HG03108 (cell line): ENCODE measurements around the gene IFNA1.
"Not testable (repeated sequence)": the region's sequence is repeated elsewhere in the genome, so short reads cannot be mapped to it uniquely, and the experiment has no call there.

Experiments used
- ATAC-seq: cut with Tn5 transposase; IDR thresholded peaks from one replicate; pipeline ENCODE4 v1.9.1; 2021; ENCODE audit warnings: moderate library complexity; ENCODE audit not compliant: unreplicated experiment

Gene IFNA1

GRCh38 chr9:21440139-21440538, at the start of gene IFNA1:
Gene IFNA1, plus strand, starts transcription at chr9:21440439. Its CDS starts 69 bp downstream, at chr9:21440508.
- ATAC-seq = no peak

GRCh38 chr9:21392270-21392669, 48.0 kb upstream of the IFNA1 start:
- peak; percentile 53 for ATAC-seq

- ATAC-seq = peak; percentile 82
Observed at GRCh38 chr9:21395778-21396717, 44.2 kb upstream of the IFNA1 start.

- ATAC-seq = no peak
Observed at GRCh38 chr9:21398955-21399489, 41.2 kb upstream of the IFNA1 start.

- no peak for ATAC-seq
Observed at GRCh38 chr9:21399956-21400355, 40.3 kb upstream of the IFNA1 start.

GRCh38 chr9:21402386-21403251, 37.6 kb upstream of the IFNA1 start:
- peak; percentile 53 for ATAC-seq

GRCh38 chr9:21404146-21404545, 36.1 kb upstream of the IFNA1 start:
- no peak for ATAC-seq

GRCh38 chr9:21408817-21409216, 31.4 kb upstream of the IFNA1 start, which contains the start of gene IFNA8:
Gene IFNA8, plus strand, starts transcription at chr9:21409117. Its CDS starts 60 bp downstream, at chr9:21409177.
- no peak for ATAC-seq

- ATAC-seq = peak; percentile 44
Observed at GRCh38 chr9:21412107-21412506, 28.1 kb upstream of the IFNA1 start.

GRCh38 chr9:21413151-21413550, 27.1 kb upstream of the IFNA1 start:
- ATAC-seq = no peak

- no peak for ATAC-seq
Observed at GRCh38 chr9:21413624-21414023, 26.6 kb upstream of the IFNA1 start.

GRCh38 chr9:21414220-21414940, 25.9 kb upstream of the IFNA1 start:
- no peak for ATAC-seq

GRCh38 chr9:21415493-21416267, 24.6 kb upstream of the IFNA1 start:
- ATAC-seq = no peak

- ATAC-seq = no peak
Observed at GRCh38 chr9:21428235-21428634, 12.0 kb upstream of the IFNA1 start.

- ATAC-seq = no peak
Observed at GRCh38 chr9:21429191-21429590, 11.0 kb upstream of the IFNA1 start.

GRCh38 chr9:21432672-21433425, 7.4 kb upstream of the IFNA1 start:
- ATAC-seq = no peak

GRCh38 chr9:21434202-21435014, 5.8 kb upstream of the IFNA1 start:
- ATAC-seq = no peak

GRCh38 chr9:21435015-21435383, 5.2 kb upstream of the IFNA1 start:
- ATAC-seq = not testable (repeated sequence)
